Natural killer cell (primary cell): ENCODE measurements around the gene HPF1. TPM values are rescaled to one million over a fixed set of nuclear protein-coding genes. Genes with fewer than 3 reads are reported as not detected.

ENCODE experiments used
- ATAC-seq, 3 donors: fragments of 150-1000 bp in 2 of 3; fragments of 200-7000 bp in 1 of 3; cut with Tn5 transposase; 1 replicate in 1 of 3; 2 replicates in 2 of 3; pipeline ENCODE4 v1.10.0; 2021; ENCODE audit warnings: mild to moderate bottlenecking in 2 of 3, moderate library complexity in 2 of 3
- DNase-seq, 2 donors: peaks; one replicate each; pipeline versions ENCODE4 v3.0.0 to v3.0.0-alpha.2; 2013 to 2021; ENCODE audit warnings: mixed read lengths in 1 of 2
- H3K27ac ChIP-seq: one replicate; pipeline ENCODE4 v1.5.1; 2013; ENCODE audit warnings: mild to moderate bottlenecking, low read length
- H3K27me3 ChIP-seq: one replicate; pipeline ENCODE4 v1.6.1; 2013; ENCODE audit warnings: low read length; ENCODE audit not compliant: control insufficient read depth, insufficient read depth
- H3K36me3 ChIP-seq: one replicate; pipeline ENCODE4 v1.6.1; 2013; ENCODE audit warnings: low read length; ENCODE audit not compliant: control insufficient read depth, insufficient read depth
- H3K4me1 ChIP-seq: one replicate; pipeline ENCODE4 v1.6.1; 2013; ENCODE audit warnings: low read length; ENCODE audit not compliant: control insufficient read depth, insufficient read depth
- H3K4me3 ChIP-seq: one replicate; pipeline ENCODE4 v1.5.1; 2013; ENCODE audit warnings: low read length
- H3K9me3 ChIP-seq: one replicate; pipeline ENCODE4 v1.6.1; 2013; ENCODE audit warnings: low read length; ENCODE audit not compliant: control insufficient read depth, insufficient read depth
- H3K27ac Mint-ChIP-seq, 2 donors: one replicate each; pipeline ENCODE4 v1.8.0; 2022; ENCODE audit warnings: mild to moderate bottlenecking in 2 of 2, mixed read lengths in 2 of 2, moderate library complexity in 1 of 2
- H3K27me3 Mint-ChIP-seq, 2 donors: one replicate each; pipeline ENCODE4 v1.8.0; 2022; ENCODE audit warnings: low read depth in 2 of 2, mixed read lengths in 2 of 2
- H3K36me3 Mint-ChIP-seq: one replicate; pipeline ENCODE4 v1.8.0; 2022; ENCODE audit warnings: mixed read lengths
- H3K4me1 Mint-ChIP-seq, 2 donors: one replicate each; pipeline ENCODE4 v1.8.0; 2022; ENCODE audit warnings: mixed read lengths in 2 of 2
- H3K4me3 Mint-ChIP-seq: one replicate; pipeline ENCODE4 v1.8.0; 2022; ENCODE audit warnings: mild to moderate bottlenecking, moderate library complexity, mixed read lengths
- H3K9me3 Mint-ChIP-seq, 2 donors: one replicate each; pipeline ENCODE4 v1.8.0; 2022; ENCODE audit warnings: mixed read lengths in 2 of 2
- CTCF ChIP-seq: fragments of 200-600 bp; IDR thresholded peaks from one replicate; pipeline ENCODE4 v1.8.0; 2022; ENCODE audit warnings: antibody characterized with exemption
- WGBS: methylation state at CpG from one replicate; pipeline ENCODE4 v1.1.7; 2013; ENCODE audit warnings: missing lambda C conversion rate; ENCODE audit not compliant: insufficient coverage; 5-methylcytosine and 5-hydroxymethylcytosine counted together
- intact Hi-C: fragments of 100-400 bp; cut with micrococcal nuclease; formaldehyde crosslinking; loops from one replicate; pipeline ENCODE4 v1.14.2; 2022
- total RNA-seq, 4 donors: library from RNA; stranded (reverse); fragments of 120-200 nt in 1 of 4; gene quantifications; one replicate each; pipeline versions ENCODE4 v1.2.3 to v1.2.4, GENCODE V29; 2013 to 2022

The HPF1 gene
- total RNA-seq, 3 donors from 2014 or later (not counting 1 experiment from before 2014, with no cell fraction given) = 12.9 to 16.1 (median 14.6) TPM

DNA sequence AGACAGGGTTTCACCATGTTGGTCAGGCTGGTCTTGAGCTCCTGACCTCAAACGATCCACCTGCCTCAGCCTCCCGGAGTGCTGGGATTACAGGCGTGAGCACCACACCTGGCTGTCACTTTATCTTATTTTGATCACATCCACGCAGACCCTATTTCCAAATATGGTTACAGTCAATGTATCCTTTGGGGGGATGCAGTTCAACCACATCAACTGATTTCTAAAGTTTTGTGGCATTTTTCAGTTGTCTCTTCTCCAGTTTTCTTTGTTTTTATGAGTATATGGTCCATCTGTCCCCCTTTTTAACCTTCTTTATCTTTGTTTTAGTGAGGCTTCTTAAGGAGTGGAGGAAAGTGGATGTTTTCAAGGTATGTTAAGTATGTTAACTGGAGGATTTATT lies 4.1 kb upstream of the HPF1 start:
- H3K4me1 Mint-ChIP-seq = peaks cover 13 to 19% of the 10 kb centered on the region in 2 donors
- H3K4me1 ChIP-seq = peaks cover 15% of the 10 kb centered on the region
- DNase-seq = no peak
- no peaks in the 10 kb centered on the region for H3K36me3 ChIP-seq
- WGBS = 43% methylated on average over 3 of the region's 4 CpGs
- ATAC-seq = no peak
- no peak overlapping the region for H3K4me3 Mint-ChIP-seq
- TF ChIP-seq CTCF = no peak
- H3K36me3 Mint-ChIP-seq = no peaks in the 10 kb centered on the region
- intact Hi-C loops = no loop called here
- no peak overlapping the region for H3K4me3 ChIP-seq
- no peak overlapping the region for H3K27ac Mint-ChIP-seq
- H3K9me3 ChIP-seq = no peaks in the 10 kb centered on the region
- no peaks in the 10 kb centered on the region for H3K27me3 ChIP-seq
- peaks cover 0 to 3% of the 10 kb centered on the region in 2 donors for H3K27me3 Mint-ChIP-seq
- H3K9me3 Mint-ChIP-seq = no peaks in the 10 kb centered on the region
- no peak overlapping the region for H3K27ac ChIP-seq

- no peaks in the 10 kb centered on the region for H3K36me3 ChIP-seq
- H3K9me3 ChIP-seq = no peaks in the 10 kb centered on the region
- no peak for TF ChIP-seq CTCF
- H3K27me3 ChIP-seq = no peaks in the 10 kb centered on the region
- WGBS = 80% methylated on average over 11 of the region's 11 CpGs
- ATAC-seq = no peak
- Mint-ChIP-seq H3K27me3 (no peaks in the 10 kb centered on the region), H3K4me1 (peaks cover 35 to 37% of the 10 kb centered on the region in 2 donors), H3K9me3 (no peaks in the 10 kb centered on the region), H3K4me3 (peak overlapping the region; percentile 87), H3K27ac (peak overlapping the region; percentile 17 to 81), H3K36me3 (no peaks in the 10 kb centered on the region)
- no peak overlapping the region for H3K4me3 ChIP-seq
- no peak overlapping the region for H3K27ac ChIP-seq
- intact Hi-C loops = loop anchor here (10.0 kb wide), 1 partner anchor 744 kb away; the partner anchor contains the start of gene CBR4
- peaks cover 16% of the 10 kb centered on the region for H3K4me1 ChIP-seq
- DNase-seq = peak in 1 of 2 donors; percentile 10
These were observed 738 bp upstream of the HPF1 start for GRCh38 chr4:169758401-169758962.

DNA sequence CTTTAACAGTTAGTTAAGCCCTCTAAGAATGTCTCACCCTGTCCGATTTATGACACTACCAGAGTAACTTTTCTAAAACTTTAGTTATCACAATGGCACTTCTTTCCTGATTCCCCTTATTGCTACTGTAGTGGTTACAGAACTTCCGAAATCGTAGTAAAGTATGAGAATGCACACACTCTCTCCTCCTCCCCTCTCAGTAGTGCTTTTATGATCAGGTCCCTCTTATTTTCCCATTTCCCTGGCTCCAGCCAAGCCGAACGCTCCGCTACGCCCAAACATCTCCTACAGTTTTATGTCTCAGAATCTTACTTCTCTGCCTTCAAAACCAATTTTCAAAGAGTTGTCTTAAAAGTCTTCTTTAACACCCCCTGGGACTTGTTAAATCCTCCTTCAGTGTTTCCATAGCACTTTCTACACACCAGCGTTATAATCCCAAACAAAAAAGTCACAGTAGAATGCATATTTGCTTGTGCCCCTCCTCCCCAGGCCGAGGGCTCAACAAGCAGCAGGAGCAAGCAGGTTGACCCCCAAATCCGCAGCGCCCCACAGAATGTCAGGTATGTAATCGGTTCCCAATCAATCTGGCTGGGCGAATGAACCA lies 671 bp downstream of the HPF1 start:
- ATAC-seq = peak in 1 of 3 donors; percentile 2
- intact Hi-C loops = loop anchor here (2.0 to 10.0 kb wide), 2 partner anchors 144 to 742 kb away; partner anchors contain the start of genes CBR4 and NEK1
- Mint-ChIP-seq H3K4me3 (peak overlapping the region; percentile 87), H3K36me3 (no peaks in the 10 kb centered on the region), H3K9me3 (no peaks in the 10 kb centered on the region), H3K27ac (peak overlapping the region; percentile 17 to 81), H3K4me1 (peaks cover 36 to 38% of the 10 kb centered on the region in 2 donors), H3K27me3 (no peaks in the 10 kb centered on the region)
- no peak for TF ChIP-seq CTCF
- Histone ChIP-seq H3K36me3 (peaks cover 5% of the 10 kb centered on the region), H3K27ac (peak overlapping the region; percentile 22), H3K4me3 (peak overlapping the region; percentile 91), H3K4me1 (peaks cover 16% of the 10 kb centered on the region), H3K9me3 (no peaks in the 10 kb centered on the region), H3K27me3 (no peaks in the 10 kb centered on the region)
- DNase-seq = peak in 1 of 2 donors; percentile 19
- 4% methylated on average over 13 of the region's 13 CpGs for WGBS
